ENCODE measurements around the gene ZBTB4.

Gene ZBTB4

DNA sequence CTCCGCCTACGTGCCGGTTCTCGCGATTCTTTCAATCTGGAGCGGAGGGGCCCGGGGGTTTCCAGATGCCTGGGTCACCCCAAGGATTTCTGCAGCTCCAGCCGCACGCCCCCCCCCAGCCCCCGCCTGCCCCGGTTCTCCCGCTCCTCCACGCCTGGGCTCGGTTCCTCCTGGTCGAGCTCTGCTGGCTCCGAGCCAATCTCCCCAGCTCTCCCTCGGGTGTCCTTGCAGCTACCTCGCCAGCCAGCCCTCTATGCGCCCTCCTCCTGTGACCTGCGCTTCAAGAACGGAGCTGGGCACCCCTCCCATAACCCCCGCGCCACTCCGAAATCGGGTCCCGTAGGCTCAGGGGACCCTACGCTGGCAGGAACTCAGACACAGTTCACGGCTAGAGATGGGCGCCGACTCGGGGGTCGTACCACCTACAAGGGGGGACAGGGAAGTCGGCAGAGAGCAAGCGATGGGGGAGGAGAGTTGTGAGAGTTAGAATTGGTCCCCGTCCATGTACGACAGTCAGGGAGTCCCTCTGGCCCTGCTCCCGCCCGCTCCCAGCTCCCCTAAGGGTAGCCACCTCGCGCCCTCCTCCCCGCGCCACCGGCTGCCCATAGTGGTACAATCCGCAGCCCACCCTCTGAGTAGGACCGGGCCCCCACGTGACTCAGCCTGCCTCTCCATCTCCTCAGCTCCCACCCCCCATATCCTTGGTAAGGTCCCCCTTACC lies 39.2 kb downstream of the ZBTB4 start:
- in situ Hi-C loops (cut with HindIII; ENCODE audit: low sequenced_read_pairs) = no loop called here
- H3K4me3 ChIP-seq (ENCODE audit: low read depth, low read length) = peak overlapping the region; percentile 36
- TF ChIP-seq, protein P1, sequence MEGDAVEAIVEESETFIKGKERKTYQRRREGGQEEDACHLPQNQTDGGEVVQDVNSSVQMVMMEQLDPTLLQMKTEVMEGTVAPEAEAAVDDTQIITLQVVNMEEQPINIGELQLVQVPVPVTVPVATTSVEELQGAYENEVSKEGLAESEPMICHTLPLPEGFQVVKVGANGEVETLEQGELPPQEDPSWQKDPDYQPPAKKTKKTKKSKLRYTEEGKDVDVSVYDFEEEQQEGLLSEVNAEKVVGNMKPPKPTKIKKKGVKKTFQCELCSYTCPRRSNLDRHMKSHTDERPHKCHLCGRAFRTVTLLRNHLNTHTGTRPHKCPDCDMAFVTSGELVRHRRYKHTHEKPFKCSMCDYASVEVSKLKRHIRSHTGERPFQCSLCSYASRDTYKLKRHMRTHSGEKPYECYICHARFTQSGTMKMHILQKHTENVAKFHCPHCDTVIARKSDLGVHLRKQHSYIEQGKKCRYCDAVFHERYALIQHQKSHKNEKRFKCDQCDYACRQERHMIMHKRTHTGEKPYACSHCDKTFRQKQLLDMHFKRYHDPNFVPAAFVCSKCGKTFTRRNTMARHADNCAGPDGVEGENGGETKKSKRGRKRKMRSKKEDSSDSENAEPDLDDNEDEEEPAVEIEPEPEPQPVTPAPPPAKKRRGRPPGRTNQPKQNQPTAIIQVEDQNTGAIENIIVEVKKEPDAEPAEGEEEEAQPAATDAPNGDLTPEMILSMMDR (IDR thresholded peaks at IDR 0.05; ENCODE audit: low read depth, low read length, missing control alignments) = no peak
- DNase-seq (ENCODE audit: low read depth) = no peak

DNA sequence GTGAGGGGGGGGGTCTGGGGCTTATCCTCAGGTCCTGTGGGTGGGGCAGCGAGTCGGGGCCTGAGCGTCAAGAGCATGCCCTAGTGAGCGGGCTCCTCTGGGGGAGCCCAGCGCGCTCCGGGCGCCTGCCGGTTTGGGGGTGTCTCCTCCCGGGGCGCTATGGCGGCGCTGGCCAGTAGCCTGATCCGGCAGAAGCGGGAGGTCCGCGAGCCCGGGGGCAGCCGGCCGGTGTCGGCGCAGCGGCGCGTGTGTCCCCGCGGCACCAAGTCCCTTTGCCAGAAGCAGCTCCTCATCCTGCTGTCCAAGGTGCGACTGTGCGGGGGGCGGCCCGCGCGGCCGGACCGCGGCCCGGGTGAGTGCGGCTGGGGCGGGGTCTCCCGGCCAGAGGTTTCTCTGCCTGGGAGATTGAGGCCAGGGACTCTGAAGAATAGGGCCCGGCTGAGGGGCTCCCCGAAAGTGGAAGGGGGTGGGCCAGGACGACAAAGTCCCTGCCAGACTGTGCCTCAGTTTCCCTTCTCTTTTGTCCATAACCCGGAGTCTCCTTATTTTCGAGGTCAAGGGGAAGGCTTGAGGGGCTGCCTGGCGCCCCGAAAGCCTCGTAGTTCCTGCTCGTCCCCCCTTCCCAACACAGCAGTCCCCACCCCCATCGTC lies 39.8 kb downstream of the ZBTB4 start, which contains the start of gene FGF11:
TSS of gene FGF11 (plus strand) at position 51 of the 651 bp plus-strand sequence. CDS start at position 160, 109 bp downstream.
- in situ Hi-C loops (cut with HindIII; ENCODE audit: low sequenced_read_pairs) = no loop called here
- H3K4me3 ChIP-seq (ENCODE audit: low read depth, low read length) = peak within 1 kb of the TSS; percentile 36
- DNase-seq (ENCODE audit: low read depth) = no peak
- TF ChIP-seq, protein P1 (IDR thresholded peaks at IDR 0.05; ENCODE audit: low read depth, low read length, missing control alignments) = no peak

DNA sequence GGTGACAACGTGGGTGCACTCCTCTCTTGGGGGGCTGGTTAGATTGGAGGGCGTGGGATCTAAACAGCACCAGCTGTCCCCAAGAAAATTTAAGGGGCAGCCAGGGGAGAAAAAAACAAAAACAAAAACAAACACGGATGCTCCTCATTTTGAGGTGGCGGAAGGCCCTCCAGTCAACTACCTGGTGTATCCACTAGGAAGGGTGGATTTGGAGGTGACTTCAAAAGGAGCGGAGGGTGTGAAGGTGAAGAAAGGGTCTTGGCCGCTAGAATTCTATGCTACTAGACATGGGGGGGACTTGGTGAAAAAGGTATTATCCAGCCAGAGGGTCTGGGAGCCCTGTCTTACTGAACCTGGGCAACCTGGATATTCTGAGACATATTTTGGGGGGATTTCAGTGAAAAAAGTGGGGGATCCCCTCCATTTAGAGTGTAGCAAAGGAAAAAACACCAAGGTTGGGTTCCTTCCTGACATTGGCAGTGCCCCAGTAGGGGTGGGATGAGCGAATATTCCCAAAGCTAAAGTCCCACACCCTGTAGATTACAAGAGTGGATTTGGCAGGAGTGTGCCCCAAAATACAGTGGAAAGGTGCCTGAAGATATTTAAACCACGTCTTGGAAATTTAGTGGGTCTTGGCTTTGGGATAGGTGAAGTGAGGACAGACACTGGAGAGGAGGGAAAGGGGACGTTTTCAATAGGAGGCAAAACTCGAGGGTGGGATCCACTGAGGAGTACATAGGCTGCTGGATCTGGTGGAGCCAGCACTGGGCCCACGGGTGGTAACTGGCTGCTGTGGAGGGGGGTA lies 40.6 kb downstream of the ZBTB4 start:
- TF ChIP-seq, protein P1 (IDR thresholded peaks at IDR 0.05; ENCODE audit: low read depth, low read length, missing control alignments) = no peak
- in situ Hi-C loops (cut with HindIII; ENCODE audit: low sequenced_read_pairs) = no loop called here
- no peak for DNase-seq (ENCODE audit: low read depth)
- H3K4me3 ChIP-seq (ENCODE audit: low read depth, low read length) = no peak overlapping the region

DNA sequence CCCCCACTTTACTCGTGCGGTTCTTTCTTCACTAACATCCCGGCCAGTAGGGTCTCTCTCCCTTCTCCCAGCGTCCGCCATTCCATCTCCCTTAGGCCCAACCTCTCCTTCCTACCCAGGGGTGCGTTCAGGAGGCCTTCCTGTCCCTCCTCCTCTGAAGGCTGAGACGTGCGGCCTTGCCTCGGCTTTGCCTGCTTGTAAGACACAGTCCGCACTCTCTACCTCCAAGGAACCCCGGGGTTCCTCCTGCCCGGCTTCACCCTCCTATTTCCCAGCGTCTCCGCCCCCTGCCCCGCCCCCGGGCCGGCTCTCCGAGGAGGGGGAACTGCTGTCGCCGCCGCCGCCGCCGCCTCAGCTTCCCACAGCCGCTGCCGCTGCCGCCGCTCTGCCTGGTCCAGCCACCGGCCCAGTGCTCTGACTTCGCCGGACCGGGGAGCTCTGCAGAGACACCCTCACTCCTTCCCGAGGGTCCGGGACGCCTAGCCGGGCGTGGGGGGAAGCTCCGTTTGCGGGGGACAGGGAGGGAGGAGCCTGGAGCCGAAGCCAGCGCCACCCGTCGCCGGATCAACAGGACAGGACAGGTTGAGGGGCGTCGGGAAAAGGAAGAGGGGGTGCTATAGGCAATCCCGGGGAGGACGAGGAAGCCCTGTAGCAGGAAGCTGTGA lies 41.3 kb downstream of the ZBTB4 start:
- TF ChIP-seq, protein P1 (IDR thresholded peaks at IDR 0.05; ENCODE audit: low read depth, low read length, missing control alignments) = no peak
- DNase-seq (ENCODE audit: low read depth) = no peak
- H3K4me3 ChIP-seq (ENCODE audit: low read depth, low read length) = peak overlapping the region; percentile 22
- in situ Hi-C loops (cut with HindIII; ENCODE audit: low sequenced_read_pairs) = no loop called here

DNA sequence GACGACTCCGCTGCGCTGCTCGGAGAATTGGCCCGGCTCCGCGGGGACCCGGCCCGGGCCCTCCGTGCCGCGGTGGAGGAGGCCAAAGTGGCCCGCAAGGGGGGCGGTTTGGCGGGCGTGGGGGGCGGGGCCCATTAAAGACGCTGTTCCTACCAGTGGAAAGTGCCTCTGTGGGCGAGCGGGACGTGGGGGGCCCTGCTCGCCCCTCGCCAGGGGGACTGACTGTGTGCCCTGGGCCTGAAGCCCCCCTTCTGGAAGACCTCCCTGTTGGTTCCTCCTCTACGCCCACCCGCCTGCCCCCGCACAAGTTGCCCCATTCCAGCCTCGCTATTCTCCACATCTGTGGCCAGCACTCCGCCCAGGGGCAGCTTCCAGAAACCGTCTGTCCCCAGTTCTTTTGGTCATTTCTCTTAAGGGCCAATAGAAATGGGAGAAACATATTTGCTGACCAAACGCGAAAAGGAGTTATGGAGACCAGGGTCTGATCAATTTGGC lies 42.0 kb downstream of the ZBTB4 start:
- TF ChIP-seq, protein P1 (IDR thresholded peaks at IDR 0.05; ENCODE audit: low read depth, low read length, missing control alignments) = no peak
- in situ Hi-C loops (cut with HindIII; ENCODE audit: low sequenced_read_pairs) = no loop called here
- DNase-seq (ENCODE audit: low read depth) = no peak
- peak overlapping the region; percentile 19 for H3K4me3 ChIP-seq (ENCODE audit: low read depth, low read length)

Data from astrocyte of the cerebellum (primary cell).